HG03108 (cell line): ENCODE measurements around the gene MIER2.
"Not testable (repeated sequence)": the region's sequence is repeated elsewhere in the genome, so short reads cannot be mapped to it uniquely, and the experiment has no call there.

Experiments
- ATAC-seq: cut with Tn5 transposase; IDR thresholded peaks from one replicate; pipeline ENCODE4 v1.9.1; 2021; ENCODE audit warnings: moderate library complexity; ENCODE audit not compliant: unreplicated experiment

The MIER2 gene

DNA sequence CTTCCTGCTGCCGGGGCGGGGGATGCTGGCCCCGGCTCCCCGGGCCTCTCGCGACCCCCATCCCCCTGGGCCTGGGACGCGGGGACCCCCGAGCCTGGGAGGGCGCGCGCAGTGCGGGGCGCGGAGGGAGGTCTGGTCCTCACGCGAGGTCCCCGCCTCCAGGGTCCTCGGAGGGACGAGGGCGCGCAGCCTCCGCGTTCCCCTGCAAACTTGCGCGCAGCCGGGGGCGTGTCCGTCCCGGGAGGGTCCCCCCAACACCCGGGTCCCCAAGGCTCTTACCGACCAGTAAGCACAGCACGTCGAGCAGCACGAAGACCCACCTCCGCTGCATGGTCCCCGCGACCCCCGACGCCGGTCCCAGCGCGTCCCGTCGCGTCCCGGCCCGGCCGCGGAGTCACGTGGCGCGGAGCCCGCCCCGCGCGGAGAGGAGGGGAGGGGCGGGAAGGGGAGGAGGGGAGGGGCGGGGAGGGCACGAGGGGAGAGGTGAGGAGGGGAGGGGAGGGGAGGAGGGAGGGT, 53.5 kb downstream of the MIER2 start, which contains the start of gene PLPP2:
TSS of gene PLPP2 (minus strand) at position 398 of the 516 bp plus-strand sequence. CDS start at position 331, 67 bp downstream.
- ATAC-seq = no peak

DNA sequence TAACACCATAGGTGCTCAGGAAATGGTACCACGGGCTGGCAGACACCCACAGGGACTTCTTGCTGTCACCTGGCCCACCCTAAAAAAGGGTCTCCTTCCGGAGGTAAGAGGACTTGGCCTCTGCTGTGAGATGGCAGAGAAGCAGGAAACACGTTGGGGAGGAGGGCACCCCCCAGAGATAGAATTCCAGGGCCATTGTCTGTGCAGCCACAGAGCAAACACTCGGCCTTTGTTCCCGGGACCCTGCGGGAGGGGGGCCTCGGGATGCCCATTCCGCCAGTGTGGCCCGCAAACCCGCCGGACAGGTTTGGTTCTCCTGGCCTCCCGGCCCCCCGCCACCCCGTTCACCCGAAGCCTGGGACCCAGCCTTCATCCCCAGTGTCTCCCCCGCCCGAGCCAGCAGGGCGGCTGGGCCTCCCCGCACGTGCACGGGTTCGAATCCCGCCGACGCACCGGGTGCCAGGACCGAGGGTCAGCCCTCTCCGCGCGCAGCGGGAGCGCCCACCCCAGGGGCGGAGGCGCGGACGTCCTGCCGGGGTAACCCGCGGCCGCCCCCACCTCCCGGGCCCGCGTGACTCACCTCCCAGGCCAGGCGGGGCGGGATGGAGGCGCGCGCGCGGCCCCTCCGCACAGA, 54.1 kb downstream of the MIER2 start:
- ATAC-seq = no peak

DNA sequence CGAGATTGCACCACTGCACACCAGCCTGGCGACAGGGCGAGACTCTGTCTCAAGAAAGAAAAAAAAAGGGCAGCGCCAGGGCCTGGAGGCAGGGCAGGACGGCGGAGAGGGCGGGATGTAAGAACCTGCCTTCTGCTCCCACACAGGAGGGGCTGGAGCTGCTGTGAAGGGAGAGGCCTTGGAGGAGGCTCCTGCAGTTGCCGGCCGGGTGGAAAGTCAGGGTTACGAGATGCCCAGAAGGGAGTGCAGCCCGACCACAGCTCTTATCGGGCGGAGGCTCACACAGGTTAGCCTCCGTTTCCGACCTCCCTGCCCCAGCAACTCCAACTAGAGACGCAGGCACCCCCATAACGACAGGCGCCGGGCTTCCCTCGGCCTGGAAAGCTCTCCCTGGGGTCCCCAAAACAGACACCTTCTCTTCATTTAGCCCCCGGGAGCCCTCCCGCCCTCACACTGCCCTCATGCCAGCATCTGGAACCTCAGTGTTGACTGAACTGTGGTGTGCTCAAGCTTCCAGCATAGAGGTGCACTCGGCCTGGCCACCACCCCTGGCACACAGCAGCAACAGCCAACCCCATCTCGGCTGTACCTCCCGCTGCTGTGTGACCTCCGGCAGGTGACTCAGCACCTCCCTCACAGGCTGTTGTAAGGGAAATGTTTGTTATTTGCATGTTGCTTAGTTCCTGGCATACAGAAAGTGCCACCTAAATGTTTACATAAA, 54.8 kb downstream of the MIER2 start:
- ATAC-seq = no peak

GRCh38 chr19:288911-289310, 55.7 kb downstream of the MIER2 start:
- no peak for ATAC-seq

GRCh38 chr19:287381-287871, 57.2 kb downstream of the MIER2 start:
- ATAC-seq = no peak

- no peak for ATAC-seq
These were observed 61.2 kb downstream of the MIER2 start for GRCh38 chr19:283395-283794.

GRCh38 chr19:282501-282900, 62.1 kb downstream of the MIER2 start:
- no peak for ATAC-seq

DNA sequence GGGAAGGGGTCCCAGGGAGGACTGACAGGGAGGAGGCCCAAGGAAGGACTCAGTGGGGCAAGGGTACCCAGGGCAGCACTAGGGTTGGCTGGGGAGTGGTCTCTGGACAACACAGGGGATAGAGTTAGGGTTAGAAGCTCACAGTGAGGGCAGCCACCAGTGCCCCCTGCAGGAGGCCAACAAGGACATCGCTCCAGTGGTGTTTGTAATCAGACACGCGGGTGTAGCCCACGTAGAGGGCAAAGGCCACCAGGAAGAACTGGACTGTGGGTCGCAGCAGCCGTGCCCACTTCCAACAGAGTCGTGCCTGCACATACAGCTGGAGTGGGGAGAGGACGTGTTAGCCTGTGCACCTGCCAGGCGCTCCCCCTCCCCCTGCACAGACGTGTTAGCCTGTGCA, 62.6 kb downstream of the MIER2 start:
- ATAC-seq = no peak

DNA sequence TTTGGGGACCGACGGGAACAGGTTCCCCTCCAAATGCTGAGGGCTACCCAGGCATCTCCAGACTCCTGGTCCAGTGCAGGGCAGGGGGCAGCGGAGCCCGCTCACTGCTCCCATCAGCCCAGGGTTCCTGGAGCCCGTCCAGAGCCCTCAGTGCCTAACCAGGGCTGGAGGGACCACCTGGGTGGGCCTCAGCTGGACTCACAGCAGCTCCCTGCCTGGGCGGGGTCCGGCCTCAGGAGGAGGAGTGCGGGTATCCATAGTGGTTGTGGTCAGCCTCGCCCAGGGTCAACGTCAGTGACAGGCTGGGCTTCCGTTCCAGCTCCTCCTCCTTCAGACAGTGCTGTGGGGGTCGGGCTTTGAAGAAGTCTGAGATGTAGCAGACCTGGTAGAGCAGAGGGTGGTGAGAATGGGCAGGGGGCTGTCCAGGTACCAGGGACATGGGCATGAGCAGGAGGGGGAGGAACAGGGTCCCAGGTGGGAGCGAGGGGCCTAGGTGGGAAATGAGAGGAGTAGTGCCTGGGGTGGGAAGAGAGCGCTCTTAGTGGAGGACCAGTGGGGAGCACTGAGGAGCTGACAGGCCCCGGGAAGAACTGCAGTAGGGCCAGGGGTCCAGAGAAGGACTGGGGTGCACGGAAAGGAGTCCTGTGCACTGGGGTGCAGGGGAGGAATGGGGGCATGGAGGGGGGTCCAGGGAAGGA, 63.3 kb downstream of the MIER2 start:
- no peak for ATAC-seq

- ATAC-seq = no peak
These were observed 64.0 kb downstream of the MIER2 start for GRCh38 chr19:280541-281009.

DNA sequence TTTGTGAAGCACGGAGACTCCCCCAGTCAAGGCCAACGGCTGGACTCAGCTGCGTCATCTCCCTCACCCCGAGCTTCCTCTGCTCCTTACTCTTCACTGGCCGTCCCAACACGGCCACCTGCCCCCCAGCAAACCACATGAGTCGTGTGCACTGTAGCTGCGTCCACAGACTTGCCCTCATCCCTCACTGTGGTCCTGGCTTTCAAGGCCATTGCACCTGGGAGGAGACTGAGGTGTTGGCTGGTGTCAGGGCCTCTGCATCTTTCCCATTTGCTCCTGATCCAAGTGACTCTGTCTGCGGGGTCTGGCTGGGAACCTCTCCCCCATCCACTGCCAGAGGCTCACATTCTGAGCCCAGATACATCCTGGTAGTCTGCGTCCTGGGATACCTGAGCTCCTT, 64.9 kb downstream of the MIER2 start:
- no peak for ATAC-seq

GRCh38 chr19:279231-279630, 65.4 kb downstream of the MIER2 start:
- ATAC-seq = no peak

GRCh38 chr19:277581-278165, 66.9 kb downstream of the MIER2 start:
- no peak for ATAC-seq

- ATAC-seq = no peak
These were observed 67.5 kb downstream of the MIER2 start for GRCh38 chr19:277131-277530.

DNA sequence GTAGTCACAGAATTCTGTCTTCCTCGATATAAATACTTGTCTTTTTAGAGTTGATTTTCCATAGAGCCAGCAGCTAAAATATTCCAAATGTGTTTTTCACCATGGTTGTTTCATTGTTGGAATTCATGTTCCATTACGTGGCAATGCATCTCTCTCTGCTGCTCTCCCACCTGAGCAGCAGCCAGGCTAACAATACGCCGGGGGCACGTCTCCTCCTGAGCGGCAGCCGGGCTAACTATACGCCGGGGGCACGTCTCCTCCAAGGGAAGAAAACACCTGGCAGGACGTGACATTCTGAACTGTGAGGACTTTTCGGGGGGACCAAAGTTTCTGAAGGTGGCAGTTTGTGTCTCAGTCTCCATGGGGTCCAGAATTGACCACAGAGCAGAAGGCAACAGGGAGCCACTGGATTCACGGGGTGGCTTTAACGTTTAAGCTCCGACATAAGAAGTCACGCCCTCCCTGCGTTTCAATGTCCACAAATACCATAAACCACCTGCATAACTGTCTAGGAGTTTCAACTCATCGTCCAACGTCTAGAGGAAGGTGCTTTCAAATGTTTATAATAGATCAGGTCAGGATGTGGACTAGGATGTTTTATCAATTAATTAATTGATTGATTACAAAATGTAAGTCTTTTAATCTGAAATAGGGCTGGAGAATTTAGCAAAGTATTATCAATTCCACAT, 68.5 kb downstream of the MIER2 start:
- ATAC-seq = no peak

GRCh38 chr19:275000-275399, 69.6 kb downstream of the MIER2 start:
- no peak for ATAC-seq

DNA sequence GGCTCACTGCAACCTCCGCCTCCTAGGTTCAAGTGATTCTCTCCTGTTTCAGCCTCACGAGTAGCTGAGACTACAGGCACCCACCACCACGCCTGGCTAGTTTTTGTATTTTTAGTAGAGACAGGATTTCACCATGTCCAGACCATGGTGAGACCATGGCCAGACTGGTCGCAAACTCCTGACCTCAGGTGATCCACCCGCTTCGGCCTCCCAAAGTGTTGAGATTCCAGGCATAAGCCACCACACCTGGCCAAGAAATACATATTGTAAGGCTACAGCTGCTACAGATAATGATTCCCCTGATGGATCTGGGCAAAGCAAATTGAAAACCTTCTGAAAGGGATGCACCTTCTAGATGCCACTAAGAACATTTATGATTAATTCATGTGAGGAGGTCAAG, 71.2 kb downstream of the MIER2 start:
- ATAC-seq = no peak

DNA sequence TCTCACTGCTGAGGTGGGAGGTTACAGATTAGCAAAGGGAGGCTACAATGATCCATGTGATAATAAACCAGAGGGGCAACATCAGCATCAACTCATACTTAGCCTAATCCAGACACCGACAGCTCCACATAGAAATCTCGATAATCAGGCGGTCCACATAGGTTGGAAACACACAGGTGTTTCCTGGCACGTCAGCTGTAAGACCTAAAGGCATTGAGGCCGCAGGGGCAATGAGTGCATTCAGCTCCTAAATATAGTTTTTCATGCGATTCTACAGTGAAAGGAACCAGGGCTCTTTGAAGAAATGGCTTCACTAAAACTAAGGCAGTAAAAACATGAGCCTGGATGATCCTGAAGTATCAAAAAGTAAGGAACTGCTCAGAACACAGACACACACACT, 72.7 kb downstream of the MIER2 start:
- no peak for ATAC-seq

DNA sequence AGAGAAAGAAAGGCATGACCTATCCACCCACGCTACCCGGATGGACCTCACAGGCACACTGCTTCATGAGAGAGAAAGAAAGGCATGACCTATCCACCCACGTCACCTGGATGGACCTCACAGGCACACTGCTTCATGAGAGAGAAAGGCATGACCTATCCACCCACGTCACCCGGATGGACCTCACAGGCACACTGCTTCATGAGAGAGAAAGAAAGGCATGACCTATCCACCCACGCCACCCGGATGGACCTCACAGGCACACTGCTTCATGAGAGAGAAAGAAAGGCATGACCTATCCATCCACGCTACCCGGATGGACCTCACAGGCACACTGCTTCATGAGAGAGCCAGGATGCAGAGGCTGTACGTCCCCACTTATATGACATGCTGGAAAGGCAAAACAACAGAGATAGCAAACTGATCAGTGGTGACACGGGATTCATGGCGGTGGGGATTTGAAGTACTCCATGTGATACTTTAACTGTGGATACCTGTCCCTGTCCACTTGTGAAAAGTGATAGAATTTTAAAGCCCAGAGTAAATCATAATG, 73.8 kb downstream of the MIER2 start:
- not testable (repeated sequence) for ATAC-seq

GRCh38 chr19:269241-269640, 75.4 kb downstream of the MIER2 start:
- ATAC-seq = no peak
